ENCODE measurements around the gene STAP1. TPM values are rescaled to one million over a fixed set of nuclear protein-coding genes. Genes with fewer than 3 reads are reported as not detected.

The STAP1 gene
- not detected in 2 replicates for total RNA-seq (2014; rRNA removed; shearing (Covaris generic))

GRCh38 chr4:67558493-67558892 is at the start of gene STAP1:
Gene STAP1, plus strand, starts transcription at chr4:67558727. Its CDS starts 83 bp downstream, at chr4:67558810.

GRCh38 chr4:67545199-67546003 is 13.1 kb upstream of the STAP1 start, which contains the start of gene CENPC:
Gene CENPC, minus strand, starts transcription at chr4:67545503. Its CDS starts 148 bp downstream, at chr4:67545355.

Small RNA genes lying within 50 kb of the gene (small RNA-seq; reads per million reads assigned to genes)
- gene AC096720.1, result not detected

Other genes with a start within 250 kb of the STAP1 start
- gene CENPC, start 13.2 kb upstream of the STAP1 start, total RNA-seq (2014; rRNA removed; shearing (Covaris generic)), result 11.5 and 17.9 TPM in 2 replicates
- gene UBA6, start 142.4 kb downstream of the STAP1 start, total RNA-seq (2014; rRNA removed; shearing (Covaris generic)), result 43.3 and 48.2 TPM in 2 replicates
- gene GNRHR, start 195.7 kb downstream of the STAP1 start, total RNA-seq (2014; rRNA removed; shearing (Covaris generic)), result not detected in 2 replicates